ENCODE measurements around the gene EEF2.
"Not testable (repeated sequence)": the region's sequence is repeated elsewhere in the genome, so short reads cannot be mapped to it uniquely, and the experiment has no call there.

- not testable (repeated sequence) for TF ChIP-seq POLR2A (IDR thresholded peaks at IDR 0.05)
- TF ChIP-seq, protein P1, sequence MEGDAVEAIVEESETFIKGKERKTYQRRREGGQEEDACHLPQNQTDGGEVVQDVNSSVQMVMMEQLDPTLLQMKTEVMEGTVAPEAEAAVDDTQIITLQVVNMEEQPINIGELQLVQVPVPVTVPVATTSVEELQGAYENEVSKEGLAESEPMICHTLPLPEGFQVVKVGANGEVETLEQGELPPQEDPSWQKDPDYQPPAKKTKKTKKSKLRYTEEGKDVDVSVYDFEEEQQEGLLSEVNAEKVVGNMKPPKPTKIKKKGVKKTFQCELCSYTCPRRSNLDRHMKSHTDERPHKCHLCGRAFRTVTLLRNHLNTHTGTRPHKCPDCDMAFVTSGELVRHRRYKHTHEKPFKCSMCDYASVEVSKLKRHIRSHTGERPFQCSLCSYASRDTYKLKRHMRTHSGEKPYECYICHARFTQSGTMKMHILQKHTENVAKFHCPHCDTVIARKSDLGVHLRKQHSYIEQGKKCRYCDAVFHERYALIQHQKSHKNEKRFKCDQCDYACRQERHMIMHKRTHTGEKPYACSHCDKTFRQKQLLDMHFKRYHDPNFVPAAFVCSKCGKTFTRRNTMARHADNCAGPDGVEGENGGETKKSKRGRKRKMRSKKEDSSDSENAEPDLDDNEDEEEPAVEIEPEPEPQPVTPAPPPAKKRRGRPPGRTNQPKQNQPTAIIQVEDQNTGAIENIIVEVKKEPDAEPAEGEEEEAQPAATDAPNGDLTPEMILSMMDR (IDR thresholded peaks at IDR 0.05), result not testable (repeated sequence)
Observed at GRCh38 chr19:4011430-4011829, 26.2 kb upstream of the EEF2 start.
